GM21717 (cell line): ENCODE data around the gene APOBEC3C.
"Not testable (repeated sequence)": the region's sequence is repeated elsewhere in the genome, so short reads cannot be mapped to it uniquely, and the experiment has no call there.

Experiments used
- ATAC-seq: cut with Tn5 transposase; IDR thresholded peaks from one replicate; pipeline ENCODE4 v1.9.1; 2021; ENCODE audit warnings: mild to moderate bottlenecking, moderate library complexity; ENCODE audit not compliant: unreplicated experiment

Gene APOBEC3C

DNA sequence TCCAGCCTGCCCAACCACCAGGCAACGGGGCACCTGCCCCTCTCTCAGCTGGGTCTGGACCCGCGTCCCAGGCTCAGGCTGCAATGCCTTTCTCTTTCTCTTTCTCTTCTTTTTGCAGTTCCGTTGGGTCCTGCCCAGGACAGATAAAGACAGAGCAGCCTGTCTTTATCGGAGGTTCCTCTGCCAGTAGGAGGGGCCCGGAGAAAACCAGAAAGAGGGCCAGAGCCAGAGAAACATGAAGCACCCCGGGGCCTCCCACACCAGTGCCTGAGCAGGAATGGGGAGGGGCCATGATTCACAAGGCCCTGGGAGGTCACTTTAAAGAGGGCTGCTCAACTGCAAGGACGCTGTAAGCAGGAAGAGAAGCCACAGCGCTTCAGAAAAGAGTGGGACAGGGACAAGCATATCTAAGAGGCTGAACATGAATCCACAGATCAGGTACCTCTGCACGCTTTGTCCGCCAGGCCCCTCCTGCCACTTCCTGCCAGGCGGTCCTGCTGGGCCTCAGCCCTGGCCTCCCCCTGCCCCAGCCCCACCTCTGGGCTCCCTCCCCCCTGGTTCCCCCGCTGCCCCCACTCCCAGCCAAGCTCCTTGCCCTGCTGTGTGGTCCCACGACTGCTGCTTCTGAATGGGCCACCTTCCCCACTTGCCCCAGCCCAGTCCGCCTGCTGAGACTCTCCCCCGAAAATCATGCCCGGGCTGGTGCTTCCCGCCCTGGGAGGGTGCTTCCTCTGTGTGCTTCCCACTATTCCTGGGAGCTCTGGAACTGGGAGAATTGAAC is at the start of gene APOBEC3C:
TSS of gene APOBEC3C (plus strand) at position 316 of the 781 bp plus-strand sequence. CDS start at position 422, 106 bp downstream.
- peak; percentile 77 for ATAC-seq

DNA sequence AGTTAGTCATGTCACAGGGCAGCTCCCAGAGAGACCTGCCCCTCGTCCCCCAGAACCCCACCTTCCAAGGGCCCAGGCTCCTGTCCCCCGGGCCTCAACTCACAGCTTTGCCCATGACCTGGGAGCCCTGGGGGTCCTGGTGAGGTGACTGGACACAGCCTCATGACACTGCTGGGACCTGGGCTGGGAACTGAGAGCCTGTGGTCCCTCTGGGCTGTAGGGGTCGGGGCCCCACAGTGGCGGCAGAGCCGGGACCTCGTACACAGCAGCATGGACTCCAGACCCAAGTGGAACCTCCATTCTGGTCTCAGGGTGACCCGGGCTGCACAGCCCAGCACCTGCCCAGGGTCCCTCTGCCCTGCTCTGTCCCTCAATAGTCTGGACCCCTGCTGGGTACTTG is 49.8 kb upstream of the APOBEC3C start:
- no peak for ATAC-seq

DNA sequence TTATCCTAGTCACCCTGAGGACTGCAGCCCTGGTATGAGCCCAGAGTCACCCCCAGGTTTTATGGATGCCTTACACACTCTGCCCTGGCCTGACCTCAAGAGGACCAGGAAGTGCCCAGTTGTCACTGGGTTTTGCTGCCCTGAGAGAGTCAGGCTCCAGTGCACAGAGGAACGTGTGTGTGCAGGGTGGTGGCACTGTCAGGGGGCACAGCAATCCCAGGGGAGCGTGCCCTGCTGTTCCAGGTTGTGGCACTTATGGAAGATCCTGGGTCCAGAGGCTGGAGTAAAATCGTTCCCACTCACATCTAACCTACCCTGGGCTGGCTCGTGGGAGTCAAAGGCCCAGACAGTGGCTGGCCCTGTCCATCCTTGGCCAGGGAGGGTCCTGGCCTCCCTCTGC is 49.1 kb upstream of the APOBEC3C start:
- no peak for ATAC-seq

DNA sequence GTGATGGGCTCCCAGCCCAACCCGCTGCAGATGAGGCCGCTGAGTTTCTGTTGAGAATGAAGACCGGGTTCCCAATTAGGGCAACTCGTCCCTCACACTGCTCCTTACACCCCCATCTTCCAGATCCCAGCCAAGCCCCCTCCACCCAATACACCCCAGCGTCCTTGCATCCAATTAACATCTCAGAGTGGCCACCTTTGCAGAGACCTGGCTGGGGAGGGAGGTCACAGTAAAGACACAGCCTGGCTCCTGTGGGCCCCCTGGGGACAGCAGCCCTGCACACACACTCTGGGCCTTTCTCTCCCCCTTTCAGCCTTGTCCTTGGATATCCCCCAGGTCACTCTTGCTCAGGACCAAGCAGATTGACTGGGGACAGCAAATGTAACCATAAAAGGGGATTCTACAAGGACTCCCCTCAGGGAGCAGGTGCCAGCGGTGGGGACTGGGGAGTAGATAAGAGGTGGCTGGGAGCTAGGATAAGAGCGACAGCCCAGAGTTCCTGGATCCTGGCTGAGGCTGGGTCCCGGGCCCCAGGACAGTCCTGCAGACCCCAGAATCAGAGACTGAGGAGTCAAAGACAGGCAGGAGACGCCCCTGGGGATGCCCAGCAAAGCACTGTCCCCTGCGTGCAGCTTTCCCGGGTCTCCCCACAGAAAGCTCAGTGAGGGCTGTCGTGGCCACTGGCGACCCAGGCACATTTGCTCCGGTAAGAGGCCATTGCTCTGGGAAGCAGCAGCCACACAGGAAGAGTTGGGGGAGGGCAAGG is 48.3 kb upstream of the APOBEC3C start:
- ATAC-seq: no peak

DNA sequence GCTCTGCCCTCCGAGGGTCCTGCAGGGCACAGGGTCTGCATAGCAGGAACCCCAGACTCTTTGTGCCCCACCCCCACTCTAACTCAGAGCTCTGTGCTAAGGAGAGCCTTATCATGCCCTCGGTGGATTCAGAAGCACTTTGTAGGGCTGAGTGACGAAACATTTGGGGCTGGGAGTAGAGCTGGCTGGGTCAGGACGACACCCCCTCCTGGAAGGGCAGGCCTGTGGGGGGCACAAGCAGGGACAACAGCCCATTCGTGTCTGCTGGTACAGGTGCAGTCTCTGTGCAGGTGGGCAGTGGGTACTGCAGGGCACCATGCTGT is 47.7 kb upstream of the APOBEC3C start:
- no peak for ATAC-seq

DNA sequence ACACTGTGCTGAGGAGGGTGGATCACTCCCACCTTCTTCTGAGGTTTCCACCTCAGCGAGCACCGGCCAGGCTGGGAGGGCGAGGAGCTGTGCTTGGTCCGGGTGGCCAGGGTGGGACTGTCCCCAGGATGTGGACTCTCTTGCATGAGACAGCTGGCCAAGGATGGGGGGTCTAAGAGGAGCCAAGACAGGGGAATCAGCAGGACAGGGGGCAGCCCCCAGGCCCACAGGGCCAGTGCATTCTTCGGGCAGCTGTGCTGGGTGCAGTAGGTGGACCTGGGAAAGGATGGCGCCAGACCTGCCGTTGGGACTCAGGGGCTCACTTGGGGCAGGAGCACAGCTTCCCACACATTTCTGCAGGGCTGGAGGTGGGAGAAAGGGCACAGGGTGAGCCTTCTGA is 47.1 kb upstream of the APOBEC3C start:
- ATAC-seq: no peak

DNA sequence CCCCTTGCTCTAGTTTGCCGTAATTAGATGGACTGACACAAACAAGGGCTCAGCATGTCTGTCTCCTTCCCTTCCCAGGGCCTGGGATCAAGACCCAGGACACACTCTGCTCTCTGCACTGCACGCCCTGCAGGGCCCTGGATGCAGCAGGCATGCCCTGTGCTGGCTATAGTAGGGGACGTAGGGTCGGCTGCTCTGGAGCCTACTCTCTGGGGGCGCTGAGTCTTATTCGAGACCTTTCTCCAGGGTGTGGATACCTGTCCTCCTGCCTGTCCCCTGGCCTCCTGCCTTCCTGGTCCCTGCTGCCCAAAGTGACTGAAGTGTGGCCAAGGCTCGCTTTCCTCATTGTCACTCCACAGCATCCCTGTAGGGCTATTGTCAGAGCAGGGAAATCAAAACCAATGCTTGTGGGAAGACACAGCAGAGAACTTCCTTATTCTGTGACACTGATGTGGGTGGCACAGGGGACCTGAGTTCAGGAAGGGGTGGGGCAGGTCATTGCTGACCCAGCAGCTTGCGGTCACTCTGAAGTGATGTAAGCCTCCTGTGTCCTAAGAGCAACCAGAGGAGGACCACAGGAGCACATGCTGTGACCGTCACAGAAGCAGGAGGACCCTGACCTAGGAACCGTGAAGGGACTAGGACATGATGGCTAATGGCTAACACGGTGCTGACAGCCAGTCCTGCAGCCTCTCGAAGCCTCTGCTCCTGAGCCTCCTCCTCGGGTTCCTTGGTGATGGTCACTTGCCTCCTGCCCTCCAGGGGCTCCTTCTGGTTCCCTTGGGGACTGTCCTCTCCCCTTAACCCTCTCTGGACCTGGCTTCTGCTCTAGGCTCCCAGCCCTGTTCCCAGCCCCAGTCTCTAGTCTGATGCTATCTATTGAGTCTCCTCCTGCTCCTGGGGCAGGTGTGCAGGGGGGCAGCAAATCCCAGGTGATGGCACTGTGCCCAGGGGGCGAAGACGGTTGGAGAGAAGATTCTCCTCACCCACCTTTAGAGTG is 46.3 kb upstream of the APOBEC3C start:
- no peak for ATAC-seq

GRCh38 chr22:38968801-38969200 is 45.3 kb upstream of the APOBEC3C start:
- ATAC-seq: no peak

DNA sequence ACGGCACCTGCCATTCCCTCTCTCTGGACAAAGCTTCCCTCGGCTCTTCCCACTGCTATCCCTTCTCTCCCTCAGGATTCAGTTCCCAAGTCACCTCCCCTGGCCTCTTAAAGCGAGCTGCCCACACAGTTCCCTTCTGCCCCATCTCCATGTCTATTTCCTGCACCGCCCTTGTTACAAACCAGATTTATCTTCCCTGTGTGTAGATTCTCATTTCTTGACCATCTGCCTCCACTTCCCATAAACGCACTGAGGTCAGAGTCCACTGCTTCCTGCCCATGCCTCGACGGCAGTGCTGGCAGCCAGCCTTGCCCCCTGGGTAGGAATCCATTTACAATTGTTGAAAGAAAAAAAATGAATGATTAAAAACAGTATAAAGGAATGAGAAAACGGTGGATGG is 43.5 kb upstream of the APOBEC3C start:
- ATAC-seq: no peak

GRCh38 chr22:38971202-38971601 is 42.9 kb upstream of the APOBEC3C start:
- no peak for ATAC-seq

GRCh38 chr22:38971791-38972190 is 42.3 kb upstream of the APOBEC3C start:
- ATAC-seq: no peak

DNA sequence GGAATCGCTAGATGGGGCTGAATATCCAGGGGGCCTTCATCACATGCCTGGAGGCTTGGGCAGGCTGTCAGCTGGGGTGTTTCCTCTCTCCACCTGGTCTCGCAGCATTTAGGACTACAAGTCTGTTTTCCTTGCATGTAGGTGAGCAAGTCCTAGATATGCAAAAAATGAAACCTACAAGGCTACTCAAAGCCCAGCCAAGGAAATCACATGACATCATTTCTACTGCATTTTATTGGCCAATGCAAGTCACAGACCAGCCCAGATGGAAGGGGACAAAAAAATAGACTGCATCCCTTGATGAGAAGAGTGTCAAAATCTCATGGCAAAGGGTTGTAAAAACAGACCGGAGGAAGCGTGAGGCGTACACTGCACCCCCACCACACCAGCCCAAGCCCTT is 41.5 kb upstream of the APOBEC3C start:
- ATAC-seq: no peak

DNA sequence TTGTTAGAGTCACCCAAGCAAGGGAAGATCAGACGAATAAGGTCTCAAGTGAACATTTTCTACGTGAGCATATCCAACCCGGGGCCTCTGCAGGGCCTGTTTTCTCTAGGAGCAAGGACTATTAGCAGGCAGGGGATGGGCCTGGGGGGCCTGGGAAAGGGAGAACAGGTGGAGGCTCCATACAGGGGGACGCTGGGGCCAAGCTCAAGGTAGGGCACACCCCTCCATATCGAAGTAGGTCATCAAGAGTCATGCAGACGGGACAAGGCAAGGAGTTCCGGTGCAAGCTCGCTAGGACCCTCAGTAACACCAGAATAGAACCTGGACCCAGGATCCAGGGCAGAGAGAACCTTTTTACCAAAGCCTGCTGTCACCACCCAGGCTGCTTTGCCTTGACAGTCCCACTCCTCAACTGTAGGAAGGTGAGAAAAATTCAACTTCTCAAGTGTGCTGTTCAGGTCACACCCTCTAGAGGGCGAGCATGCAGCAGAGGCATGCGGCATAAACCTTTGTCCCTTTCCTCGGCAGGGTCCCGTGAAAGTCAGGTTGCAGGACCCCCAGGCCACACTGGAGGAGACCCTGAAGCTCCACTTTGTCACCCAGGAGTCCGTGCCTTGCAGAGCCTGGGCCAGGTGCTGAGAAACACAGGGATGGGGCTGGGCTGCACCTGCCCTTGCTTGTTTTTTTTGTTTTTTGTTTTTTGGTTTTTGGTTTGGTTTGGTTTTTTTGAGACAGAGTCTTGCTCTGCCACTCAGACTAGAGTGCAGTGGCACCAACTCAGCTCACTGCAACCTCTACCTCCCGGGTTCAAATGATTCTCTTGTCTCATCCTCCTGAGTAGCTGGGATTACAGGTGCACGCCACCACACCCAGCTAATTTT is 40.5 kb upstream of the APOBEC3C start:
- ATAC-seq: no peak

GRCh38 chr22:38974170-38974825 is 39.8 kb upstream of the APOBEC3C start:
- no peak for ATAC-seq

DNA sequence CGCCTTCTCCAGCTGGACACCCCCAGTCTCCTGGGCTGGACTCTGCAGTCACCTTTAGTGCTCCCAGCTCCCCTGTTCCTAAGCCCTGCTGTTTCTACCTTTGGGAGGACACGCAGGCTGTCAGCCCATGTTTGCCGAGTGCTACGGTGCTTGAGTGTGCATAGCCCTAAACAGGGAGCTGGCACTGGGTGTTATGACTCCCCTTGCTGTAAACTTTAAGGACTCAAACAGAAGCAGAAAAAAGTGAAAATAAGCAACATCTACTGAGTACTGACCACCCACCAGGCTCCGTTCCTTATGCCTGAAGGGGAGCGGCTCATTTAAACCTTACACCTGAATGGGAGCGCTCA is 39.3 kb upstream of the APOBEC3C start:
- no peak for ATAC-seq

DNA sequence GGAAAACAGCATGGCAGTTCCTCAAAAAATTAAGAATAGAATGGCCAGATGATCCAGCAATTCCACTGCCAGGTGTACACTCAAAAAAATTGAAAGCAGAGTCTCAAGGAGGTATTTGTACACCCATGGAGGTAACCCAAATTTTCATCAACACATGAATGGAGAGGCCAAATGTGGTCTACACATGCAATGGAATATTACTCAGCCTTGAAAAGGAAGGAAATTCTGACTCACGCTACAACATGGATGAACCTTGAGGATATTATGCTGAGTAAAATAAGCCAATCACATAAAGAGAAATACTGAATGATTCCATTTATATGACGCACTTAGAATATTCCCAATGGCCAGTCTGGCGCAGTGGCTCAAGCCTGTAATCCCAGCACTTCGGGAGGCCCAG is 36.8 kb upstream of the APOBEC3C start:
- not testable (repeated sequence) for ATAC-seq

DNA sequence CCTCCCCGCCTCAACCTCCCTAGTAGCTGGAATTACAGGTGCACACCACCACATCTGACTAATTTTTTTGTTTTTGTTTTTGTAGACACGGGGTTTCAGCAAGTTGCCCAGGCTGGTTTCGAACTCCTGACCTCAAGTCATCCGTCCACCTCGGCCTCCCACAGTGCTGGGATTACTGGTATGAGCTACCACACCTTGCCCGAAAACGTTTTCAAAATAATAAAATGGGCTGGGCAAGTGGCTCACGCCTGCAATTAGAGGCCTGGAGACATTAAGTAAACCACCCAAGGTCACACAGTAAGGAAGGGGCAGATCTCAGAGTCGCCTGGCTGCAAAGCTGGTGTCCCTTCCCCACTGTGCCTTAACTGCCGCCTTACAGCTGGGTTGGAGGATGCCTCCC is 33.5 kb upstream of the APOBEC3C start:
- not testable (repeated sequence) for ATAC-seq

DNA sequence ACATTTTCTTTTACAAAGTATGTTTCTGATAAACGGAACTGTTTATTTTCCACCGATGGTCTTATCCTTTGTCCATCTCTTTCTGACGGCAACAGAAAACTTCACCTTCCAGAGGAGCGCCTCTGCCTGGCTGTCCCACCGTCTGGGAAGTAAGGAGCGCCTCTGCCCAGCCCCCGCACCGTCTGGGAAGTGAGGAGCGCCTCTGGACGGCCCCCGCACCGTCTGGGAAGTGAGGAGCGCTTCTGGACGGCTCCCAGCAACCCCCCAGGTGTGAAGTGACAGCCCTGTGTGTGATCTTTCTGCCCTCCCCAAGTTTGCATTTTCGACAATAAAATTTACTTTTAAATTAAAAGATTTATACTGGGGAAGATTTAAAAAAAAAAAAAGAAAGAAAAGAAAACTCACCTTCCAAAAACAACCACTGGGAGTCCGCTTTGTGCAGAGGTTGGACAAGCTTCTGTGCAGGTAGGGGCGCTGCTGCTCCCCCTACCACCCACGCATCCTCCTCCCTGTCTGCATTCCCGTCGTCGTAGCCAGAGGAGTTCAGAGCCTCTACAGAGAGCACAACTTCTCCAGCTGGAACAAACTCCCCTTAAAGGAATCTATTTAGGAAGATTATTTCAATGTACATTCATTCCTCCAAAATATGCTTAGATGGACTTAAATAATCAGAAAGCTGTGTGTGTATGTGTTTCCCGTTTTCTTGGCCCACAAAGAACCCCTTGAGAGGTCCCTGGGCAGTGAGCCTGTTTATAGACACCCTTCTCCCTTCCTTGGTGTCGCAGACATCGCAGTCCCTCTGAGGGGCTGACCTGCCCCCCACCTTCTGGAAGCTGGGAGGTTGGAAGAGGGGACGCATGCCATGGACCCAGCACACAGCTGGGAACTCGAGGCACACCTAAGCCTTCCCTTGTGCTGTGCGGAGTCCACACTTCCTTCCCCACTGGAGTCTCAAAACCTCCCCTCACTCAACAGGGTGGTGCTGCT is 32.8 kb upstream of the APOBEC3C start:
- ATAC-seq: peak; percentile 10
